ENCODE measurements around the gene KRT72. TPM values are rescaled to one million over a fixed set of nuclear protein-coding genes. Genes with fewer than 3 reads are reported as not detected.

The KRT72 gene
- total RNA-seq, 1 donor: not detected

GRCh38 chr12:52608826-52609630, 7.8 kb upstream of the KRT72 start:
- no peak for DNase-seq (ENCODE audit: low read depth)
- no peak for TF ChIP-seq CTCF (IDR thresholded peaks at IDR 0.05; ENCODE audit: insufficient read depth, low read depth, low read length)
- H3K4me3 ChIP-seq (ENCODE audit: low read depth, low read length): no peak overlapping the region

GRCh38 chr12:52608161-52608560, 6.9 kb upstream of the KRT72 start:
- TF ChIP-seq CTCF (IDR thresholded peaks at IDR 0.05; ENCODE audit: insufficient read depth, low read depth, low read length): no peak
- no peak for DNase-seq (ENCODE audit: low read depth)
- no peak overlapping the region for H3K4me3 ChIP-seq (ENCODE audit: low read depth, low read length)

GRCh38 chr12:52607314-52607713, 6.1 kb upstream of the KRT72 start:
- no peak overlapping the region for H3K4me3 ChIP-seq (ENCODE audit: low read depth, low read length)
- no peak for TF ChIP-seq CTCF (IDR thresholded peaks at IDR 0.05; ENCODE audit: insufficient read depth, low read depth, low read length)
- DNase-seq (ENCODE audit: low read depth): no peak

- H3K4me3 ChIP-seq (ENCODE audit: low read depth, low read length): no peak overlapping the region
- TF ChIP-seq CTCF (IDR thresholded peaks at IDR 0.05; ENCODE audit: insufficient read depth, low read depth, low read length): no peak
- no peak for DNase-seq (ENCODE audit: low read depth)
Observed at GRCh38 chr12:52606581-52607218, 5.4 kb upstream of the KRT72 start.

GRCh38 chr12:52606096-52606495, 4.8 kb upstream of the KRT72 start:
- DNase-seq (ENCODE audit: low read depth): no peak
- TF ChIP-seq CTCF (IDR thresholded peaks at IDR 0.05; ENCODE audit: insufficient read depth, low read depth, low read length): no peak
- H3K4me3 ChIP-seq (ENCODE audit: low read depth, low read length): no peak overlapping the region

- no peak for TF ChIP-seq CTCF (IDR thresholded peaks at IDR 0.05; ENCODE audit: insufficient read depth, low read depth, low read length)
- no peak for DNase-seq (ENCODE audit: low read depth)
- no peak overlapping the region for H3K4me3 ChIP-seq (ENCODE audit: low read depth, low read length)
Observed at GRCh38 chr12:52605542-52605941, 4.3 kb upstream of the KRT72 start.

Measured in fibroblast of villous mesenchyme (primary cell).